ENCODE data around the gene KRT6C. TPM values are rescaled to one million over a fixed set of nuclear protein-coding genes. Genes with fewer than 3 reads are reported as not detected.

KRT6C gene
- total RNA-seq, 4 donors from 2014 or later: not detected

GRCh38 chr12:52517005-52517835 is 43.6 kb upstream of the KRT6C start:
- 93% methylated on average over 14 of the region's 14 CpGs for WGBS
- TF ChIP-seq POLR2AphosphoS5 (IDR thresholded peaks at IDR 0.05) (no peak), EP300 (IDR thresholded peaks at IDR 0.05) (no peak), POLR2A (IDR thresholded peaks at IDR 0.05; ENCODE audit: low read depth) (no peak), CTCF (IDR thresholded peaks at IDR 0.05) (no peak)
- intact Hi-C loops (cut with DNase I): no loop called here

GRCh38 chr12:52515927-52516831 is 42.6 kb upstream of the KRT6C start:
- TF ChIP-seq POLR2AphosphoS5 (IDR thresholded peaks at IDR 0.05) (no peak), EP300 (IDR thresholded peaks at IDR 0.05) (no peak), CTCF (IDR thresholded peaks at IDR 0.05) (no peak), POLR2A (IDR thresholded peaks at IDR 0.05; ENCODE audit: low read depth) (no peak)
- Histone ChIP-seq H3K36me3 (no peaks in the 10 kb centered on the region), H3K27ac (replicated peaks in 1 of 4) (no peak overlapping the region), H3K27me3 (peaks cover 0 to 8% (median 0%) of the 10 kb centered on the region in 4 donors), H3K4me1 (no peaks in the 10 kb centered on the region), H3K9me3 (no peaks in the 10 kb centered on the region), H3K4me3 (no peak overlapping the region)
- DNase-seq (ENCODE audit: extremely low spot score): peak; percentile 89
- intact Hi-C loops (cut with DNase I): no loop called here
- 83% methylated on average over 15 of the region's 15 CpGs for WGBS

More at GRCh38 chr12:52517005-52517835, 43.6 kb upstream of the KRT6C start:
- Histone ChIP-seq H3K27me3 (peaks cover 0 to 2% (median 0%) of the 10 kb centered on the region in 4 donors), H3K9me3 (no peaks in the 10 kb centered on the region), H3K4me3 (no peak overlapping the region), H3K27ac (replicated peaks in 1 of 4) (no peak overlapping the region), H3K36me3 (no peaks in the 10 kb centered on the region), H3K4me1 (peaks cover 0 to 3% (median 0%) of the 10 kb centered on the region in 4 donors)
- DNase-seq (ENCODE audit: extremely low spot score): peak; percentile 72

- peak; percentile 64 for DNase-seq (ENCODE audit: extremely low spot score)
- Histone ChIP-seq H3K4me3 (no peak overlapping the region), H3K36me3 (no peaks in the 10 kb centered on the region), H3K27me3 (peaks cover 0 to 12% (median 0%) of the 10 kb centered on the region in 4 donors), H3K27ac (replicated peaks in 1 of 4) (no peak overlapping the region), H3K4me1 (no peaks in the 10 kb centered on the region), H3K9me3 (no peaks in the 10 kb centered on the region)
- intact Hi-C loops (cut with DNase I): no loop called here
- TF ChIP-seq POLR2A (IDR thresholded peaks at IDR 0.05; ENCODE audit: low read depth) (no peak), POLR2AphosphoS5 (IDR thresholded peaks at IDR 0.05) (no peak), EP300 (IDR thresholded peaks at IDR 0.05) (no peak), CTCF (IDR thresholded peaks at IDR 0.05) (no peak)
- WGBS: 92% methylated on average over 1 of the region's 1 CpG
These were observed 41.7 kb upstream of the KRT6C start for GRCh38 chr12:52515319-52515646.

GRCh38 chr12:52514471-52515318 is 41.1 kb upstream of the KRT6C start:
- Histone ChIP-seq H3K4me1 (no peaks in the 10 kb centered on the region), H3K4me3 (no peak overlapping the region), H3K9me3 (no peaks in the 10 kb centered on the region), H3K36me3 (no peaks in the 10 kb centered on the region), H3K27ac (replicated peaks in 1 of 4) (no peak overlapping the region), H3K27me3 (peaks cover 0 to 17% (median 0%) of the 10 kb centered on the region in 4 donors)
- WGBS: 91% methylated on average over 14 of the region's 14 CpGs
- peak; percentile 60 for DNase-seq (ENCODE audit: extremely low spot score)
- TF ChIP-seq POLR2AphosphoS5 (IDR thresholded peaks at IDR 0.05) (no peak), EP300 (IDR thresholded peaks at IDR 0.05) (no peak), POLR2A (IDR thresholded peaks at IDR 0.05; ENCODE audit: low read depth) (no peak), CTCF (IDR thresholded peaks at IDR 0.05) (no peak)
- intact Hi-C loops (cut with DNase I): no loop called here

All from esophagus muscularis mucosa (tissue), 4 donors.